K562 (cell line): ENCODE results near the gene TUBA4B. TPM values are rescaled to one million over a fixed set of nuclear protein-coding genes. Genes with fewer than 3 reads are reported as not detected.

Experiments
- AFF1 ChIP-seq, 2 experiments: fragments of 450-650 bp; IDR thresholded peaks; 2 replicates each; pipeline ENCODE4 v1.6.1; 2018; ENCODE audit warnings: mild to moderate bottlenecking in 2 of 2, low read depth in 1 of 2; ENCODE audit not compliant: partially characterized antibody in 2 of 2
- BRF1 ChIP-seq: IDR thresholded peaks from 3 replicates; pipeline ENCODE4 v1.6.1; 2011; ENCODE audit warnings: borderline replicate concordance, mild to moderate bottlenecking; ENCODE audit not compliant: insufficient read length; ENCODE audit errors: extremely low read depth
- DLX4 ChIP-seq: fragments of 250-450 bp; sonication (Bioruptor Pico); IDR thresholded peaks from 2 replicates; pipeline ENCODE4 v1.6.1; 2021; ENCODE audit warnings: mild to moderate bottlenecking
- HNRNPUL1 ChIP-seq: fragments of 200-400 bp; formaldehyde crosslinking; IDR thresholded peaks from 2 replicates; pipeline ENCODE4 v1.6.1; 2017; ENCODE audit warnings: low read length
- HOXB6 ChIP-seq: fragments of 250-450 bp; sonication (Bioruptor Pico); IDR thresholded peaks from 2 replicates; pipeline ENCODE4 v1.5.1; 2022; ENCODE audit warnings: mild to moderate bottlenecking, borderline replicate concordance
- MITF ChIP-seq: IDR thresholded peaks from 2 replicates; pipeline ENCODE4 v1.6.1; 2014; ENCODE audit warnings: antibody characterized with exemption
- POLR2AphosphoS2 ChIP-seq: IDR thresholded peaks from 2 replicates; pipeline ENCODE4 v1.6.1; 2012; ENCODE audit warnings: low read length, improper control_type of control experiment
- POLR2B ChIP-seq: fragments of 450-650 bp; IDR thresholded peaks from 2 replicates; pipeline ENCODE4 v1.6.1; 2018; ENCODE audit warnings: low read depth; ENCODE audit not compliant: partially characterized antibody
- ZNF3 ChIP-seq: fragments of 250-450 bp; sonication (Bioruptor Pico); IDR thresholded peaks from 2 replicates; pipeline ENCODE4 v1.5.0; 2021; ENCODE audit warnings: mild to moderate bottlenecking, moderate library complexity
- ZNF398 ChIP-seq: fragments of 250-450 bp; sonication (Bioruptor Pico); IDR thresholded peaks from 2 replicates; pipeline ENCODE4 v1.8.0; 2021; ENCODE audit warnings: moderate library complexity, mild to moderate bottlenecking, inconsistent platforms
- ZNF79 ChIP-seq: fragments of 250-450 bp; sonication (Bioruptor Pico); IDR thresholded peaks from 2 replicates; pipeline ENCODE4 v1.4.0; 2020; ENCODE audit warnings: low read depth, mild to moderate bottlenecking, moderate library complexity
- polyA plus RNA-seq, 8 experiments: library from polyadenylated mRNA; depleted of rRNA in 4 of 8; stranded (reverse) in 5 of 8; unstranded in 3 of 8; fragments of >200 nt; fragmentation: Nextera tagmentation in 2 of 8; fragmentation: Illumina TruSeq in 1 of 8; extraction: Ambion mirVana in 2 of 8; extraction: Trizol in 1 of 8; gene quantifications; 2 replicates each; pipeline versions ENCODE4 v1.2.1 to v1.2.3, GENCODE V29; 2011 to 2014; ENCODE audit warnings: inconsistent platforms in 1 of 8, missing spikeins in 1 of 8
- total RNA-seq, 7 experiments: library from RNA; depleted of rRNA in 6 of 7; stranded (reverse); fragments of >200 nt in 6 of 7; fragmentation: Illumina TruSeq in 2 of 7; extraction: Trizol in 2 of 7; gene quantifications; 2 replicates each; pipeline versions ENCODE4 v1.2.1 to v1.2.3, GENCODE V29; 2011 to 2021; ENCODE audit warnings: low replicate concordance in 1 of 7

The TUBA4B gene
- total and polyA plus RNA-seq, 9 of the 15 experiments (the other 6 are each of a cell fraction or from before 2014, with no cell fraction given) = 0.04 TPM; not detected in 8

- TF ChIP-seq ZNF3 (CRISPR knock-in tag) (no peak), HNRNPUL1 (no peak), POLR2B (no peak), ZNF398 (CRISPR knock-in tag) (no peak), ZNF79 (CRISPR knock-in tag) (no peak), BRF1 (no peak), HOXB6 (CRISPR knock-in tag) (no peak), POLR2AphosphoS2 (no peak), DLX4 (no peak), AFF1 (IDR thresholded peaks at IDR 0.05; ENCODE audit: low read depth in 1 of 2, partially characterized antibody in 2 of 2) (peak in 1 of 2 experiments; percentile 30), MITF (peak; percentile 53; the same call in 1 of the 2 replicates)
These were observed 25.7 kb downstream of the TUBA4B start (continued) for GRCh38 chr2:219278655-219279150.
